HepG2 (cell line): ENCODE results near the gene PPP1CB. TPM values are rescaled to one million over a fixed set of nuclear protein-coding genes. Genes with fewer than 3 reads are reported as not detected.

Experiments
- CCDC6 ChIP-seq: sonication (generic); formaldehyde crosslinking; IDR thresholded peaks from 2 replicates; pipeline ENCODE4 v1.8.1; 2022; ENCODE audit warnings: mild to moderate bottlenecking, missing genetic modification reagents, moderate library complexity
- ELF3 ChIP-seq: IDR thresholded peaks from 2 replicates; pipeline ENCODE4 v1.6.1; 2016; ENCODE audit warnings: missing genetic modification reagents, missing compliant biosample characterization
- FOXP1 ChIP-seq, 2 experiments: fragments of 450-650 bp in 1 of 2; IDR thresholded peaks; 2 replicates each; pipeline ENCODE4 v1.6.1; 2017 to 2018; ENCODE audit warnings: antibody characterized with exemption in 1 of 2
- GTF2F1 ChIP-seq: fragments of 150-350 bp; IDR thresholded peaks from 2 replicates; pipeline ENCODE4 v1.6.1; 2014; ENCODE audit warnings: low read length
- JUND ChIP-seq: sonication (generic); formaldehyde crosslinking; IDR thresholded peaks from 2 replicates; pipeline ENCODE4 v1.8.0; 2022; ENCODE audit warnings: mild to moderate bottlenecking, missing genetic modification reagents
- NR1H2 ChIP-seq: sonication (generic); formaldehyde crosslinking; IDR thresholded peaks from 2 replicates; pipeline ENCODE4 v1.8.1; 2022; ENCODE audit warnings: low read depth, missing genetic modification reagents, borderline replicate concordance
- PLRG1 ChIP-seq: fragments of 450-650 bp; conservative IDR thresholded peaks from 2 replicates; pipeline ENCODE4 v1.6.1; 2016
- REPIN1 ChIP-seq: sonication (generic); formaldehyde crosslinking; IDR thresholded peaks from 2 replicates; pipeline ENCODE4 v1.8.0; 2022; ENCODE audit warnings: missing genetic modification reagents, low read depth, mild to moderate bottlenecking, borderline replicate concordance
- ZFYVE20 ChIP-seq: sonication (generic); formaldehyde crosslinking; IDR thresholded peaks from 2 replicates; pipeline ENCODE4 v1.8.0; 2023; ENCODE audit warnings: low read depth, mild to moderate bottlenecking, moderate library complexity, missing genetic modification reagents, borderline replicate concordance
- ZNF746 ChIP-seq: sonication (generic); formaldehyde crosslinking; IDR thresholded peaks from 2 replicates; pipeline ENCODE4 v1.8.0; 2022; ENCODE audit warnings: mild to moderate bottlenecking, missing genetic modification reagents
- polyA plus RNA-seq, 8 experiments: library from polyadenylated mRNA; depleted of rRNA in 3 of 8; stranded (reverse) in 7 of 8; unstranded in 1 of 8; fragments of >200 nt; fragmentation: Illumina TruSeq in 4 of 8; extraction: Trizol in 4 of 8; gene quantifications; 2 replicates each; pipeline versions ENCODE4 v1.2.1 to v1.2.3, GENCODE V29; 2011 to 2016; ENCODE audit warnings: low read depth in 4 of 8, missing spikeins in 1 of 8, mixed read lengths in 1 of 8; ENCODE audit not compliant: insufficient read depth in 1 of 8
- total RNA-seq, 5 experiments: library from RNA; depleted of rRNA; stranded (reverse); fragments of >200 nt; fragmentation: Illumina TruSeq; extraction: Trizol; gene quantifications; 2 replicates each; pipeline ENCODE4 v1.2.3, GENCODE V29; 2016; ENCODE audit warnings: low read depth in 1 of 5
- TF ChIP-seq, protein P1 (sequence below): sonication (generic); formaldehyde crosslinking; IDR thresholded peaks from 2 replicates; pipeline ENCODE4 v1.4.0; 2020; ENCODE audit warnings: missing genetic modification reagents, borderline replicate concordance
- TF ChIP-seq, protein P2 (sequence below): sonication (generic); formaldehyde crosslinking; IDR thresholded peaks from 2 replicates; pipeline ENCODE4 v1.5.0; 2020; ENCODE audit warnings: mild to moderate bottlenecking, missing genetic modification reagents, borderline replicate concordance
- TF ChIP-seq, protein P3 (sequence below): sonication (generic); formaldehyde crosslinking; IDR thresholded peaks from 2 replicates; pipeline ENCODE4 v1.4.0; 2020; ENCODE audit warnings: missing genetic modification reagents
- TF ChIP-seq, protein P4 (sequence below): sonication (generic); formaldehyde crosslinking; IDR thresholded peaks from 2 replicates; pipeline ENCODE4 v1.5.0; 2020; ENCODE audit warnings: missing genetic modification reagents
- TF ChIP-seq, protein P5 (sequence below): sonication (generic); formaldehyde crosslinking; IDR thresholded peaks from 2 replicates; pipeline ENCODE4 v1.5.0; 2020; ENCODE audit warnings: mild to moderate bottlenecking, missing genetic modification reagents
- TF ChIP-seq, protein P6 (sequence below): sonication (generic); formaldehyde crosslinking; IDR thresholded peaks from 2 replicates; pipeline ENCODE4 v1.5.0; 2020; ENCODE audit warnings: missing genetic modification reagents, mild to moderate bottlenecking, borderline replicate concordance

The PPP1CB gene
- total and polyA plus RNA-seq, 2 of the 13 experiments (the other 11 are each of a cell fraction or from before 2014, with no cell fraction given): 46.9 to 109 TPM

DNA sequence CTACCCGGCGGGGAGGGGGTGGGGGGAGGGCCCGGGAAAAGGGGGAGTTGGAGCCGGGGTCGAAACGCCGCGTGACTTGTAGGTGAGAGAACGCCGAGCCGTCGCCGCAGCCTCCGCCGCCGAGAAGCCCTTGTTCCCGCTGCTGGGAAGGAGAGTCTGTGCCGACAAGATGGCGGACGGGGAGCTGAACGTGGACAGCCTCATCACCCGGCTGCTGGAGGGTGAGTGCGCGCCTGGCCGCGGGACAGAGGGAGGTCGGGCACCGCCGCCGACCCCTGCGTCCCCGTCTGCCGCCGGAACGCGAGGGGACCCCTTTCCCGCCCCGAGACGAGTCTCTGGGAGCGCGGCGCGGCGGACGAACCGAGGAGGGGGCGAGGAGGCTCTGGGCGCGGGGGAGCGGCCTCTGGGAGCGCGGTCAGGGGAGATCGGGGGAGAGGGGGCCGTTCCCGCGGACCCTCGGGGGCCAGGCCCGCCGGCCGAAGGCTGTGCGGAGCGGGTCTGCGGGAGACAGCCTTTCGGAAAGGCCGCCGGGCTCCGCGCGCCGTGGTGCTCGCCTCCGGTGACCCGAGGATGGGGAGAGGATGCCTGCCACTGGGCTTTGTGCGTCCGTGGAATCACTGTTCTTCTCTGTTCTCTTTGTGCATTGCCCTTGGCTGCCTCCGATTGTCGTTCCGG is 463 bp downstream of the PPP1CB start (continued):
- TF ChIP-seq, protein P1, sequence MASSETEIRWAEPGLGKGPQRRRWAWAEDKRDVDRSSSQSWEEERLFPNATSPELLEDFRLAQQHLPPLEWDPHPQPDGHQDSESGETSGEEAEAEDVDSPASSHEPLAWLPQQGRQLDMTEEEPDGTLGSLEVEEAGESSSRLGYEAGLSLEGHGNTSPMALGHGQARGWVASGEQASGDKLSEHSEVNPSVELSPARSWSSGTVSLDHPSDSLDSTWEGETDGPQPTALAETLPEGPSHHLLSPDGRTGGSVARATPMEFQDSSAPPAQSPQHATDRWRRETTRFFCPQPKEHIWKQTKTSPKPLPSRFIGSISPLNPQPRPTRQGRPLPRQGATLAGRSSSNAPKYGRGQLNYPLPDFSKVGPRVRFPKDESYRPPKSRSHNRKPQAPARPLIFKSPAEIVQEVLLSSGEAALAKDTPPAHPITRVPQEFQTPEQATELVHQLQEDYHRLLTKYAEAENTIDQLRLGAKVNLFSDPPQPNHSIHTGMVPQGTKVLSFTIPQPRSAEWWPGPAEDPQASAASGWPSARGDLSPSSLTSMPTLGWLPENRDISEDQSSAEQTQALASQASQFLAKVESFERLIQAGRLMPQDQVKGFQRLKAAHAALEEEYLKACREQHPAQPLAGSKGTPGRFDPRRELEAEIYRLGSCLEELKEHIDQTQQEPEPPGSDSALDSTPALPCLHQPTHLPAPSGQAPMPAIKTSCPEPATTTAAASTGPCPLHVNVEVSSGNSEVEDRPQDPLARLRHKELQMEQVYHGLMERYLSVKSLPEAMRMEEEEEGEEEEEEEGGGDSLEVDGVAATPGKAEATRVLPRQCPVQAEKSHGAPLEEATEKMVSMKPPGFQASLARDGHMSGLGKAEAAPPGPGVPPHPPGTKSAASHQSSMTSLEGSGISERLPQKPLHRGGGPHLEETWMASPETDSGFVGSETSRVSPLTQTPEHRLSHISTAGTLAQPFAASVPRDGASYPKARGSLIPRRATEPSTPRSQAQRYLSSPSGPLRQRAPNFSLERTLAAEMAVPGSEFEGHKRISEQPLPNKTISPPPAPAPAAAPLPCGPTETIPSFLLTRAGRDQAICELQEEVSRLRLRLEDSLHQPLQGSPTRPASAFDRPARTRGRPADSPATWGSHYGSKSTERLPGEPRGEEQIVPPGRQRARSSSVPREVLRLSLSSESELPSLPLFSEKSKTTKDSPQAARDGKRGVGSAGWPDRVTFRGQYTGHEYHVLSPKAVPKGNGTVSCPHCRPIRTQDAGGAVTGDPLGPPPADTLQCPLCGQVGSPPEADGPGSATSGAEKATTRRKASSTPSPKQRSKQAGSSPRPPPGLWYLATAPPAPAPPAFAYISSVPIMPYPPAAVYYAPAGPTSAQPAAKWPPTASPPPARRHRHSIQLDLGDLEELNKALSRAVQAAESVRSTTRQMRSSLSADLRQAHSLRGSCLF (CRISPR knock-in tag): no peak
- TF ChIP-seq, protein P2, sequence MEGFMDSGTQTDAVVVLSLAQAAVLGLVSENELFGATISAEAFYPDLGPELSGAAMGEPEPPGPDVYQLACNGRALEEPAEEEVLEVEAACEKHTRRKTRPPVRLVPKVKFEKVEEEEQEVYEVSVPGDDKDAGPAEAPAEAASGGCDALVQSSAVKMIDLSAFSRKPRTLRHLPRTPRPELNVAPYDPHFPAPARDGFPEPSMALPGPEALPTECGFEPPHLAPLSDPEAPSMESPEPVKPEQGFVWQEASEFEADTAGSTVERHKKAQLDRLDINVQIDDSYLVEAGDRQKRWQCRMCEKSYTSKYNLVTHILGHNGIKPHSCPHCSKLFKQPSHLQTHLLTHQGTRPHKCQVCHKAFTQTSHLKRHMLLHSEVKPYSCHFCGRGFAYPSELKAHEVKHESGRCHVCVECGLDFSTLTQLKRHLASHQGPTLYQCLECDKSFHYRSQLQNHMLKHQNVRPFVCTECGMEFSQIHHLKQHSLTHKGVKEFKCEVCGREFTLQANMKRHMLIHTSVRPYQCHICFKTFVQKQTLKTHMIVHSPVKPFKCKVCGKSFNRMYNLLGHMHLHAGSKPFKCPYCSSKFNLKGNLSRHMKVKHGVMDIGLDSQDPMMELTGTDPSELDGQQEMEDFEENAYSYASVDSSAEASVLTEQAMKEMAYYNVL (CRISPR knock-in tag): peak; percentile 20; the same call in 1 of the 2 replicates
- TF ChIP-seq ZNF746 (peak; percentile 9; the same call in 1 of the 2 replicates), PLRG1 (no peak), GTF2F1 (no peak), FOXP1 (IDR thresholded peaks at IDR 0.05) (no peak), FOXP1 (CRISPR knock-in tag; IDR thresholded peaks at IDR 0.05) (peak; percentile 60; the same call in 1 of the 2 replicates), ZFYVE20 (CRISPR knock-in tag) (peak; percentile 82; the same call in 1 of the 2 replicates), JUND (CRISPR knock-in tag) (peak; percentile 41; the same call in 1 of the 2 replicates), CCDC6 (CRISPR knock-in tag) (peak; percentile 62; the same call in 1 of the 2 replicates), NR1H2 (peak; percentile 83), ELF3 (CRISPR knock-in tag) (no peak), REPIN1 (CRISPR knock-in tag) (no peak)
- TF ChIP-seq, protein P3, sequence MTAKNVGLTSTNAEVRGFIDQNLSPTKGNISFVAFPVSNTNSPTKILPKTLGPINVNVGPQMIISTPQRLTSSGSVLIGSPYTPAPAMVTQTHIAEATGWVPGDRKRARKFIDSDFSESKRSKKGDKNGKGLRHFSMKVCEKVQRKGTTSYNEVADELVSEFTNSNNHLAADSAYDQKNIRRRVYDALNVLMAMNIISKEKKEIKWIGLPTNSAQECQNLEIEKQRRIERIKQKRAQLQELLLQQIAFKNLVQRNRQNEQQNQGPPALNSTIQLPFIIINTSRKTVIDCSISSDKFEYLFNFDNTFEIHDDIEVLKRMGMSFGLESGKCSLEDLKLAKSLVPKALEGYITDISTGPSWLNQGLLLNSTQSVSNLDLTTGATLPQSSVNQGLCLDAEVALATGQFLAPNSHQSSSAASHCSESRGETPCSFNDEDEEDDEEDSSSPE: no peak
- TF ChIP-seq, protein P4, sequence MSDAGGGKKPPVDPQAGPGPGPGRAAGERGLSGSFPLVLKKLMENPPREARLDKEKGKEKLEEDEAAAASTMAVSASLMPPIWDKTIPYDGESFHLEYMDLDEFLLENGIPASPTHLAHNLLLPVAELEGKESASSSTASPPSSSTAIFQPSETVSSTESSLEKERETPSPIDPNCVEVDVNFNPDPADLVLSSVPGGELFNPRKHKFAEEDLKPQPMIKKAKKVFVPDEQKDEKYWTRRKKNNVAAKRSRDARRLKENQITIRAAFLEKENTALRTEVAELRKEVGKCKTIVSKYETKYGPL (CRISPR knock-in tag): 0 out of 2 replicates have a peak, but pooled peaks have one; percentile 60
- TF ChIP-seq, protein P5, sequence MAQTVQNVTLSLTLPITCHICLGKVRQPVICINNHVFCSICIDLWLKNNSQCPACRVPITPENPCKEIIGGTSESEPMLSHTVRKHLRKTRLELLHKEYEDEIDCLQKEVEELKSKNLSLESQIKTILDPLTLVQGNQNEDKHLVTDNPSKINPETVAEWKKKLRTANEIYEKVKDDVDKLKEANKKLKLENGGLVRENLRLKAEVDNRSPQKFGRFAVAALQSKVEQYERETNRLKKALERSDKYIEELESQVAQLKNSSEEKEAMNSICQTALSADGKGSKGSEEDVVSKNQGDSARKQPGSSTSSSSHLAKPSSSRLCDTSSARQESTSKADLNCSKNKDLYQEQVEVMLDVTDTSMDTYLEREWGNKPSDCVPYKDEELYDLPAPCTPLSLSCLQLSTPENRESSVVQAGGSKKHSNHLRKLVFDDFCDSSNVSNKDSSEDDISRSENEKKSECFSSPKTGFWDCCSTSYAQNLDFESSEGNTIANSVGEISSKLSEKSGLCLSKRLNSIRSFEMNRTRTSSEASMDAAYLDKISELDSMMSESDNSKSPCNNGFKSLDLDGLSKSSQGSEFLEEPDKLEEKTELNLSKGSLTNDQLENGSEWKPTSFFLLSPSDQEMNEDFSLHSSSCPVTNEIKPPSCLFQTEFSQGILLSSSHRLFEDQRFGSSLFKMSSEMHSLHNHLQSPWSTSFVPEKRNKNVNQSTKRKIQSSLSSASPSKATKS (CRISPR knock-in tag): peak; percentile 40; the same call in 1 of the 2 replicates
- TF ChIP-seq, protein P6, sequence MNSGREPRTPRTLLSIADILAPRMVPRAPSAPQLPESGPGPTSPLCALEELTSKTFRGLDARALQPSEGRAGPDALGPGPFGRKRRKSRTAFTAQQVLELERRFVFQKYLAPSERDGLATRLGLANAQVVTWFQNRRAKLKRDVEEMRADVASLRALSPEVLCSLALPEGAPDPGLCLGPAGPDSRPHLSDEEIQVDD: peak; percentile 79; the same call in 1 of the 2 replicates
